PFSK-1 (cell line): ENCODE measurements around the gene PRLH.

Source experiments
- FOXP2 ChIP-seq: optimal IDR thresholded peaks from 2 replicates; pipeline ENCODE3; 2011; ENCODE audit warnings: borderline replicate concordance, control low read depth, inconsistent platforms; ENCODE audit not compliant: insufficient read depth; ENCODE audit errors: extremely low read length, extremely low read depth
- POLR2AphosphoS5 ChIP-seq: IDR thresholded peaks from 2 replicates; pipeline ENCODE4 v1.6.1; 2012; ENCODE audit warnings: low read depth, mild to moderate bottlenecking, control low read depth, low read length, moderate library complexity
- REST ChIP-seq, 2 experiments: IDR thresholded peaks; 2 replicates each; pipeline versions ENCODE4 v1.6.1 to v1.8.0; 2011 to 2012; ENCODE audit warnings: low read depth in 2 of 2, low read length in 2 of 2, control low read depth in 1 of 2, inconsistent platforms in 1 of 2, mild to moderate bottlenecking in 1 of 2, moderate library complexity in 1 of 2; ENCODE audit not compliant: insufficient read depth in 1 of 2
- SIN3A ChIP-seq: IDR thresholded peaks from 2 replicates; pipeline ENCODE4 v1.6.1; 2012; ENCODE audit warnings: mild to moderate bottlenecking, low read length, moderate library complexity, borderline replicate concordance; ENCODE audit not compliant: insufficient read depth
- TAF1 ChIP-seq: IDR thresholded peaks from 2 replicates; pipeline ENCODE4 v1.6.1; 2012; ENCODE audit warnings: low read length, control low read depth, borderline replicate concordance; ENCODE audit not compliant: insufficient read depth

Gene PRLH

GRCh38 chr2:237592425-237592980, 26.1 kb downstream of the PRLH start:
- no peak for TF ChIP-seq POLR2AphosphoS5
- no peak for TF ChIP-seq SIN3A
- no peak for TF ChIP-seq TAF1
- TF ChIP-seq REST (IDR thresholded peaks at IDR 0.05; ENCODE audit: insufficient read depth in 1 of 2, low read depth in 2 of 2, low read length in 2 of 2), result no peak
- no peak for TF ChIP-seq FOXP2

- TF ChIP-seq TAF1 (no peak), FOXP2 (no peak), SIN3A (no peak), POLR2AphosphoS5 (no peak), REST (IDR thresholded peaks at IDR 0.05; ENCODE audit: insufficient read depth in 1 of 2, low read depth in 2 of 2, low read length in 2 of 2) (no peak)
Measured at GRCh38 chr2:237593036-237593435, 26.7 kb downstream of the PRLH start.

GRCh38 chr2:237593596-237594320, 27.4 kb downstream of the PRLH start:
- TF ChIP-seq FOXP2 (no peak), SIN3A (no peak), TAF1 (no peak), POLR2AphosphoS5 (no peak), REST (IDR thresholded peaks at IDR 0.05; ENCODE audit: insufficient read depth in 1 of 2, low read depth in 2 of 2, low read length in 2 of 2) (no peak)

GRCh38 chr2:237594514-237594871, 28.1 kb downstream of the PRLH start:
- TF ChIP-seq REST (IDR thresholded peaks at IDR 0.05; ENCODE audit: insufficient read depth in 1 of 2, low read depth in 2 of 2, low read length in 2 of 2) (no peak), FOXP2 (no peak), SIN3A (no peak)
